ENCODE data around the gene SSH2. TPM values are rescaled to one million over a fixed set of nuclear protein-coding genes. Genes with fewer than 3 reads are reported as not detected.
A peak's percentile ranks its signal among the peaks of the same experiment; 100 is the strongest.

The SSH2 gene
- total RNA-seq, 4 donors from 2014 or later, result 14.7 to 33.6 (median 22.2) TPM

- H3K9me3 ChIP-seq, result no peaks in the 10 kb centered on the region
- 35% methylated on average over 2 of the region's 2 CpGs for WGBS
- H3K27ac ChIP-seq, result no peak overlapping the region
- H3K27me3 ChIP-seq, result no peaks in the 10 kb centered on the region
- no peaks in the 10 kb centered on the region for H3K36me3 ChIP-seq
- H3K4me1 ChIP-seq, result peaks cover 24% of the 10 kb centered on the region
- DNase-seq (ENCODE audit: low spot score in 2 of 2), result no peak
- no peak overlapping the region for H3K4me3 ChIP-seq
- TF ChIP-seq POLR2A (IDR thresholded peaks at IDR 0.05), result no peak
- TF ChIP-seq, protein P1, sequence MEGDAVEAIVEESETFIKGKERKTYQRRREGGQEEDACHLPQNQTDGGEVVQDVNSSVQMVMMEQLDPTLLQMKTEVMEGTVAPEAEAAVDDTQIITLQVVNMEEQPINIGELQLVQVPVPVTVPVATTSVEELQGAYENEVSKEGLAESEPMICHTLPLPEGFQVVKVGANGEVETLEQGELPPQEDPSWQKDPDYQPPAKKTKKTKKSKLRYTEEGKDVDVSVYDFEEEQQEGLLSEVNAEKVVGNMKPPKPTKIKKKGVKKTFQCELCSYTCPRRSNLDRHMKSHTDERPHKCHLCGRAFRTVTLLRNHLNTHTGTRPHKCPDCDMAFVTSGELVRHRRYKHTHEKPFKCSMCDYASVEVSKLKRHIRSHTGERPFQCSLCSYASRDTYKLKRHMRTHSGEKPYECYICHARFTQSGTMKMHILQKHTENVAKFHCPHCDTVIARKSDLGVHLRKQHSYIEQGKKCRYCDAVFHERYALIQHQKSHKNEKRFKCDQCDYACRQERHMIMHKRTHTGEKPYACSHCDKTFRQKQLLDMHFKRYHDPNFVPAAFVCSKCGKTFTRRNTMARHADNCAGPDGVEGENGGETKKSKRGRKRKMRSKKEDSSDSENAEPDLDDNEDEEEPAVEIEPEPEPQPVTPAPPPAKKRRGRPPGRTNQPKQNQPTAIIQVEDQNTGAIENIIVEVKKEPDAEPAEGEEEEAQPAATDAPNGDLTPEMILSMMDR (IDR thresholded peaks at IDR 0.05), result no peak
- no peak for TF ChIP-seq POLR2AphosphoS5 (IDR thresholded peaks at IDR 0.05)
- no peak for TF ChIP-seq EP300 (IDR thresholded peaks at IDR 0.05)
Observed at GRCh38 chr17:29933379-29933778, 3.4 kb upstream of the SSH2 start.

DNA sequence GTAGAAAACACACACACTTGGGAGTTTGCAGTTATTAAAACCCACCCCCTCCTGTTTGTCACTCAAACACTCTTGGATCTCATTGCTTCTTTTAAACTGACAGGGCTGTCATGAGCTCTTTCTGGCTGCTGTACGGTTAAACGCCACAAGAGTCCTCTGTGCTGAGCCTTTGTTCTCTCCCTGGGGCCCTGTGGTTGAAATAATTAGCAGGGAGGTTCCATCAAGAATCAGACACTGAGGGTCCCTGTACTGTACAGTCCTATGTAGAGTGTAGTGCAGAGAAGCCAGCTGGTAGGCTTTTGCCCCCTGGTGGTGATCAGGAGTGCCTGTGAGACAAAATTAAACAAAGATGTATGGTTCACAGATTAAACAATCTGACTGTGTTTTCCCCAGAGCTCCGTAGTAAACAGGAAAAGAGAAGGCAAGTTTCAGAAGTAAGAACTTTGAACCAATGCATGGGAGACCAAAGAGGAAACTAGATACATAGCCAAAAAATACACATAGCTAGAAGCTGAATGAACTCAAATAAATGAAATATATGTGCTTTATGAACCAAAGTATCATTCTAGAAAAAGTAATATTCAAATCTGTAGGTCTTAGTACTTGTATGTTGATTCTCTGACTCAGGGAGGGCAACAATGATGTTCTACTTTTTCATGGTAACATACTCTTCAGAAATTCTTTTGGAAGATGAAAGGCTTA lies 1.4 kb upstream of the SSH2 start:
- peak in 1 of 2 donors; percentile 63 for DNase-seq (ENCODE audit: low spot score in 2 of 2)
- Histone ChIP-seq H3K9me3 (no peaks in the 10 kb centered on the region), H3K4me1 (peaks cover 33% of the 10 kb centered on the region), H3K4me3 (peak overlapping the region; percentile 93), H3K36me3 (no peaks in the 10 kb centered on the region), H3K27ac (no peak overlapping the region), H3K27me3 (no peaks in the 10 kb centered on the region)
- TF ChIP-seq POLR2AphosphoS5 (IDR thresholded peaks at IDR 0.05) (no peak), POLR2A (IDR thresholded peaks at IDR 0.05) (no peak), EP300 (IDR thresholded peaks at IDR 0.05) (no peak)
- TF ChIP-seq, protein P1 (IDR thresholded peaks at IDR 0.05), result peak; percentile 86 to 88
- WGBS, result 0% methylated on average over 3 of the region's 3 CpGs

DNA sequence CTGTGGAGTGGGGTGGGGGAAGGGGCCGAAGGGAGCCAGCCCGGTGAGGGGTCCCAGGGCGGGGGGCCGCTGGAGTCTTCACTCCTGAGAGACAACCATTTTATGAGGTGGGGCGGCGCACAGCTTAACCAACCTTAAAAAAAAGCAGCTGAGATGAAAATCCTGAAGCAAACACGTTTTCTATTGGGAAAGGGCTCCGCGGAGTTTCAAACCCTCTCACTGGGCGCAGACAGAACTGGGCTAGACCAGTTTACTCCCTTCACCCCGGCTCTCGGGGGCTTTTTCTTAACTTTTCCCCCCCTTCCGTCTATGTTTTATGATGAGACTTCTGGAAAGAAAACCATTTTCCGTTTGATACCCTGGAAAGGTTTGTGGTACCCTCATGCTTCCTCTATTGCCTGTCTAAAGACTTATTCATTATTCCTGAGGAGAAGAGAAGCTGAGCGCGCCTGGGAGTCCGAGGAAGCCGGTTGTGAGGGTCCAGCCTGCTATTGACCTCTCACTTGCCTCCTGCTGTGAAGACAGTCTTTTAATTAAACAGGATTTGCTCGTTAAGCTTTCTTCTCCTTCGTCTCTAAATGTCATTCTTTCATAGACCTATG lies 482 bp upstream of the SSH2 start:
- no peak for DNase-seq (ENCODE audit: low spot score in 2 of 2)
- peak overlapping the region; percentile 93 for H3K4me3 ChIP-seq
- WGBS, result 0% methylated on average over 20 of the region's 20 CpGs
- no peaks in the 10 kb centered on the region for H3K36me3 ChIP-seq
- H3K27me3 ChIP-seq, result no peaks in the 10 kb centered on the region
- peak overlapping the region; percentile 91 for H3K27ac ChIP-seq
- H3K9me3 ChIP-seq, result no peaks in the 10 kb centered on the region
- H3K4me1 ChIP-seq, result peaks cover 33% of the 10 kb centered on the region
- TF ChIP-seq, protein P1 (IDR thresholded peaks at IDR 0.05), result no peak
- no peak for TF ChIP-seq EP300 (IDR thresholded peaks at IDR 0.05)
- no peak for TF ChIP-seq POLR2AphosphoS5 (IDR thresholded peaks at IDR 0.05)
- no peak for TF ChIP-seq POLR2A (IDR thresholded peaks at IDR 0.05)

GRCh38 chr17:29929006-29929532 lies 959 bp downstream of the SSH2 start:
- no peak for TF ChIP-seq EP300 (IDR thresholded peaks at IDR 0.05)
- TF ChIP-seq POLR2AphosphoS5 (IDR thresholded peaks at IDR 0.05), result no peak
- TF ChIP-seq, protein P1 (IDR thresholded peaks at IDR 0.05), result no peak
- no peak for TF ChIP-seq POLR2A (IDR thresholded peaks at IDR 0.05)
- Histone ChIP-seq H3K4me3 (peak overlapping the region; percentile 93), H3K27me3 (no peaks in the 10 kb centered on the region), H3K4me1 (peaks cover 33% of the 10 kb centered on the region), H3K9me3 (no peaks in the 10 kb centered on the region), H3K36me3 (no peaks in the 10 kb centered on the region), H3K27ac (peak overlapping the region; percentile 91)
- 1% methylated on average over 13 of the region's 13 CpGs for WGBS
- DNase-seq (ENCODE audit: low spot score in 2 of 2), result no peak

DNA sequence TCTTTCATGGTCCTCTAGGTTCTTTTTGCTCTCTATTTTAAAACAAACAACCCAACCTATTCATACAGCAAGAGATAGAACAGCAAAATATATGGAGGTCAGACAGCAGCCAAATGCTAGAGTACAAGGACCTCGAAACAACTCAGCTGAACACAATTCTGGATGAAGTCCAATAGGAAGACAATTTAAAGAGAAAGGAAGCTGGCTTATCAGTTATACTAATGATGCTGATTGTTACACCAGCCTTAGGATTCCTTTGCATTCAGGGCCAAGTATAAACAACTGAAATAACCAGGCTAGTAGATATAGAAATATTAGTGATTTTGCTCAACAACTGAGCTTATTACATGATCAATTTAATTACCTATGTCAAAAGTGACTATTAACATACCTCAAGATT lies 2.5 kb downstream of the SSH2 start:
- Histone ChIP-seq H3K27ac (no peak overlapping the region), H3K27me3 (no peaks in the 10 kb centered on the region), H3K4me3 (no peak overlapping the region), H3K9me3 (no peaks in the 10 kb centered on the region), H3K4me1 (peaks cover 33% of the 10 kb centered on the region), H3K36me3 (no peaks in the 10 kb centered on the region)
- WGBS, result 6% methylated on average over 1 of the region's 1 CpG
- TF ChIP-seq EP300 (IDR thresholded peaks at IDR 0.05) (no peak), POLR2A (IDR thresholded peaks at IDR 0.05) (no peak), POLR2AphosphoS5 (IDR thresholded peaks at IDR 0.05) (no peak)
- TF ChIP-seq, protein P1 (IDR thresholded peaks at IDR 0.05), result no peak
- no peak for DNase-seq (ENCODE audit: low spot score in 2 of 2)
